ENCODE results near the gene LRP10.
"Not testable (repeated sequence)": the region's sequence is repeated elsewhere in the genome, so short reads cannot be mapped to it uniquely, and the experiment has no call there.

Gene LRP10

GRCh38 chr14:22860377-22860776 lies 11.2 kb upstream of the LRP10 start:
- not testable (repeated sequence) for H3K23ac ChIP-seq (ENCODE audit: low read length)
- no CpG with 5 or more reads among the region's 3 CpGs for WGBS (ENCODE audit: extremely low coverage, insufficient coverage, insufficient read length)

GRCh38 chr14:22861651-22862050 lies 9.9 kb upstream of the LRP10 start:
- H3K79me2 ChIP-seq (ENCODE audit: control insufficient read depth, insufficient read depth, low read length, poor library complexity) = no peaks in the 10 kb centered on the region
- no peaks in the 10 kb centered on the region for H3K4me1 ChIP-seq (ENCODE audit: control insufficient read depth in 1 of 2, insufficient read depth in 2 of 2, low read length in 2 of 2)
- H3K23ac ChIP-seq (ENCODE audit: low read length) = no peak overlapping the region
- no peak overlapping the region for H2AK5ac ChIP-seq (ENCODE audit: low read length)
- no peaks in the 10 kb centered on the region for H3K9me3 ChIP-seq (ENCODE audit: insufficient read depth, low read depth, low read length)
- H4K8ac ChIP-seq (ENCODE audit: low read depth, low read length) = no peak overlapping the region
- H3K27ac ChIP-seq (ENCODE audit: low read depth, low read length) = no peak overlapping the region
- H3K14ac ChIP-seq (ENCODE audit: low read length) = no peak overlapping the region
- no peak overlapping the region for H3K9ac ChIP-seq (ENCODE audit: low read length)
- H4K12ac ChIP-seq (ENCODE audit: low read depth, low read length) = no peak overlapping the region
- H2AFZ ChIP-seq (ENCODE audit: insufficient read depth, low read length, poor library complexity) = no peak overlapping the region
- DNase-seq = no peak
- no peaks in the 10 kb centered on the region for H3K36me3 ChIP-seq (ENCODE audit: control insufficient read depth in 1 of 2, insufficient read depth in 2 of 2, low read length in 2 of 2)
- no peaks in the 10 kb centered on the region for H3K27me3 ChIP-seq (ENCODE audit: insufficient read depth, low read length)
- no peak overlapping the region for H3K4me3 ChIP-seq (ENCODE audit: low read depth, low read length)
- no peak overlapping the region for H2BK12ac ChIP-seq (ENCODE audit: low read length)
- H2BK5ac ChIP-seq (ENCODE audit: low read depth, low read length, poor library complexity) = no peak overlapping the region
- H3K79me1 ChIP-seq (ENCODE audit: low read length) = no peaks in the 10 kb centered on the region
- H3K18ac ChIP-seq (ENCODE audit: low read length) = no peak overlapping the region
- no peak overlapping the region for H3K4me2 ChIP-seq (ENCODE audit: low read length)
- no peak overlapping the region for H3K4ac ChIP-seq (ENCODE audit: low read depth, low read length)
- no peak overlapping the region for H4K91ac ChIP-seq (ENCODE audit: low read depth, low read length)
- H2BK120ac ChIP-seq (ENCODE audit: insufficient read depth, low read length, poor library complexity) = no peak overlapping the region

More at GRCh38 chr14:22860377-22860776, 11.2 kb upstream of the LRP10 start:
- H4K12ac ChIP-seq (ENCODE audit: low read depth, low read length); H3K27ac ChIP-seq (ENCODE audit: low read depth, low read length); H3K79me2 ChIP-seq (ENCODE audit: control insufficient read depth, insufficient read depth, low read length, poor library complexity); H3K9ac ChIP-seq (ENCODE audit: low read length); H2BK12ac ChIP-seq (ENCODE audit: low read length); H3K27me3 ChIP-seq (ENCODE audit: insufficient read depth, low read length); H3K4ac ChIP-seq (ENCODE audit: low read depth, low read length); H3K4me2 ChIP-seq (ENCODE audit: low read length); H3K4me3 ChIP-seq (ENCODE audit: low read depth, low read length); H2BK5ac ChIP-seq (ENCODE audit: low read depth, low read length, poor library complexity); H2BK120ac ChIP-seq (ENCODE audit: insufficient read depth, low read length, poor library complexity); H4K91ac ChIP-seq (ENCODE audit: low read depth, low read length); DNase-seq; H3K14ac ChIP-seq (ENCODE audit: low read length); H2AFZ ChIP-seq (ENCODE audit: insufficient read depth, low read length, poor library complexity); H3K79me1 ChIP-seq (ENCODE audit: low read length); H4K8ac ChIP-seq (ENCODE audit: low read depth, low read length); H3K4me1 ChIP-seq (ENCODE audit: control insufficient read depth in 1 of 2, insufficient read depth in 2 of 2, low read length in 2 of 2); H2AK5ac ChIP-seq (ENCODE audit: low read length); H3K36me3 ChIP-seq (ENCODE audit: control insufficient read depth in 1 of 2, insufficient read depth in 2 of 2, low read length in 2 of 2); H3K9me3 ChIP-seq (ENCODE audit: insufficient read depth, low read depth, low read length); H3K18ac ChIP-seq (ENCODE audit: low read length): not testable (repeated sequence)

GRCh38 chr14:22864979-22865378 lies 6.6 kb upstream of the LRP10 start:
- H3K4me2 ChIP-seq (ENCODE audit: low read length) = no peak overlapping the region
- no peak overlapping the region for H3K4me3 ChIP-seq (ENCODE audit: low read depth, low read length)
- H2AFZ ChIP-seq (ENCODE audit: insufficient read depth, low read length, poor library complexity) = no peak overlapping the region
- no peak overlapping the region for H4K8ac ChIP-seq (ENCODE audit: low read depth, low read length)
- no peak overlapping the region for H3K27ac ChIP-seq (ENCODE audit: low read depth, low read length)
- no peak overlapping the region for H2BK5ac ChIP-seq (ENCODE audit: low read depth, low read length, poor library complexity)
- no peak overlapping the region for H4K12ac ChIP-seq (ENCODE audit: low read depth, low read length)
- no peaks in the 10 kb centered on the region for H3K79me2 ChIP-seq (ENCODE audit: control insufficient read depth, insufficient read depth, low read length, poor library complexity)
- H4K91ac ChIP-seq (ENCODE audit: low read depth, low read length) = no peak overlapping the region
- no peaks in the 10 kb centered on the region for H3K27me3 ChIP-seq (ENCODE audit: insufficient read depth, low read length)
- no peaks in the 10 kb centered on the region for H3K36me3 ChIP-seq (ENCODE audit: control insufficient read depth in 1 of 2, insufficient read depth in 2 of 2, low read length in 2 of 2)
- no peak overlapping the region for H2AK5ac ChIP-seq (ENCODE audit: low read length)
- H2BK12ac ChIP-seq (ENCODE audit: low read length) = no peak overlapping the region
- H3K4me1 ChIP-seq (ENCODE audit: control insufficient read depth in 1 of 2, insufficient read depth in 2 of 2, low read length in 2 of 2) = no peaks in the 10 kb centered on the region
- no peak overlapping the region for H3K23ac ChIP-seq (ENCODE audit: low read length)
- DNase-seq = no peak
- WGBS (ENCODE audit: extremely low coverage, insufficient coverage, insufficient read length) = no CpG with 5 or more reads among the region's 4 CpGs
- H3K79me1 ChIP-seq (ENCODE audit: low read length) = no peaks in the 10 kb centered on the region
- H3K14ac ChIP-seq (ENCODE audit: low read length) = no peak overlapping the region
- H3K9ac ChIP-seq (ENCODE audit: low read length) = no peak overlapping the region
- H3K9me3 ChIP-seq (ENCODE audit: insufficient read depth, low read depth, low read length) = no peaks in the 10 kb centered on the region
- H3K18ac ChIP-seq (ENCODE audit: low read length) = no peak overlapping the region
- no peak overlapping the region for H3K4ac ChIP-seq (ENCODE audit: low read depth, low read length)
- no peak overlapping the region for H2BK120ac ChIP-seq (ENCODE audit: insufficient read depth, low read length, poor library complexity)

- no peak for DNase-seq
- Histone ChIP-seq H3K36me3 (ENCODE audit: control insufficient read depth in 1 of 2, insufficient read depth in 2 of 2, low read length in 2 of 2) (no peaks in the 10 kb centered on the region), H4K8ac (ENCODE audit: low read depth, low read length) (no peak overlapping the region)
These were observed 5.8 kb upstream of the LRP10 start for GRCh38 chr14:22865424-22866405.

More at GRCh38 chr14:22865424-22866405, 5.8 kb upstream of the LRP10 start:
- Histone ChIP-seq H3K4me1 (ENCODE audit: control insufficient read depth in 1 of 2, insufficient read depth in 2 of 2, low read length in 2 of 2) (no peaks in the 10 kb centered on the region), H3K79me2 (ENCODE audit: control insufficient read depth, insufficient read depth, low read length, poor library complexity) (no peaks in the 10 kb centered on the region), H2AFZ (ENCODE audit: insufficient read depth, low read length, poor library complexity) (no peak overlapping the region), H3K4me2 (ENCODE audit: low read length) (no peak overlapping the region), H3K14ac (ENCODE audit: low read length) (no peak overlapping the region), H2AK5ac (ENCODE audit: low read length) (no peak overlapping the region), H3K9me3 (ENCODE audit: insufficient read depth, low read depth, low read length) (no peaks in the 10 kb centered on the region), H2BK5ac (ENCODE audit: low read depth, low read length, poor library complexity) (no peak overlapping the region), H3K27me3 (ENCODE audit: insufficient read depth, low read length) (no peaks in the 10 kb centered on the region), H3K9ac (ENCODE audit: low read length) (no peak overlapping the region), H3K18ac (ENCODE audit: low read length) (no peak overlapping the region), H4K91ac (ENCODE audit: low read depth, low read length) (no peak overlapping the region), H3K4ac (ENCODE audit: low read depth, low read length) (no peak overlapping the region), H3K4me3 (ENCODE audit: low read depth, low read length) (no peak overlapping the region), H3K23ac (ENCODE audit: low read length) (no peak overlapping the region), H3K27ac (ENCODE audit: low read depth, low read length) (no peak overlapping the region), H3K79me1 (ENCODE audit: low read length) (no peaks in the 10 kb centered on the region), H4K12ac (ENCODE audit: low read depth, low read length) (no peak overlapping the region), H2BK12ac (ENCODE audit: low read length) (no peak overlapping the region), H2BK120ac (ENCODE audit: insufficient read depth, low read length, poor library complexity) (no peak overlapping the region)
- no CpG with 5 or more reads among the region's 6 CpGs for WGBS (ENCODE audit: extremely low coverage, insufficient coverage, insufficient read length)
